Right hindlimb (tissue), 1 donor: Measurements from ENCODE around the gene PITPNM1.
"Not testable (repeated sequence)": the region's sequence is repeated elsewhere in the genome, so short reads cannot be mapped to it uniquely, and the experiment has no call there.

Experiments used
- DNase-seq: peaks from one replicate; pipeline ENCODE4 v3.0.0-alpha.2; 2018

The PITPNM1 gene

DNA sequence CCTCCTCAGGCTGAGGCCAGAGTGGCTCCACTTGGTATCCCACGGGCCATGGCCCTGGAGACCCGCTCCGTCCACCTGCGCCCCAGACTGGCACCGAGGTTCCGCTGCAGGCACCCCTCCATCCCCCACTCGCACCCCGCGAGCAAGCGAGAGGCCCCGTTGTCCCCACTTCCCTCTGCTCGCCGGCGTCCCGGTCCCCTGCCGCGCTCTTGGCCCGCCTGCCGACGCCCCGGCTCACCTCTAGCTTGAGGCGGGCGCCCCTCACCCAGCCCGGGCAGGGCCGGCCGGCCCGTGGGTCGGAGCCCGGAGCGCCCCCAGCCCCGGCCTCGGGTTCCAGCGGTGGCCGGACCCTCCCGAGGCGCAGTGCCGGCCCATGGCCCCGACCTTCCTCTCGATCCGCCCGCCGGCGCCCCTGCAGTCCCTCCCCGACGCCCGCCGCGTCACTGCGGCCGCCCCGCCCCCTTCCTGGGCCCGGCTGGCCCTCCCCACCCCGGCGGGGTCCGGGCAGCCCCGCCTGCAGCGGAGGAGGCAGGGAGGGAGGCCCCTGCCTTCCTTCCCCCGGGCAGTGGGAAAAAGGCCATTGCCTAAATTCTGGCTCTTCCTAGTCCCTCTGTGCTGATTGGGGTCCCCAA is at the start of gene PITPNM1:
PITPNM1 (minus strand) TSS at position 414 of the 632 bp plus-strand sequence. CDS start 1,183 bp downstream, outside the sequence.
- DNase-seq, result peak; percentile 81

DNA sequence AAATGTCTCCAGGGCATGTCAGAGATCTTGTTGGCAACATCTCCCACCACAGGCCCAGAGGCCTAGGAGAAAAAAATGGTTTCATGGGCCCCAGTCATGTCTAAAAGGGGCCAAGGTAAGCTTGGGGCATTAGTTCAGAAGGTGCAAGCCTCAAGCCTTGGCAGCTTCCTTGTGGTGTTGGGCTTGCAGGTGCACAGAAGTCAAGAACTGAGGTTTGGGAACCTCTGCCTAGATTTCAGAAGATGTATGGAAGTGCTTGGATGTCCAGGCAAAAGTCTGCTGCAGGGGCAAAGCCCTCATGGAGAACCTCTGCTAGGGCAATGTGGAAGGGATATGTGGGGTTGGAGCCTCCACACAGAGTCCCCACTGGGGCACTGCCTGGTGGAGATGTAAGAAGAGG is 46.5 kb upstream of the PITPNM1 start:
- DNase-seq, result not testable (repeated sequence)

DNA sequence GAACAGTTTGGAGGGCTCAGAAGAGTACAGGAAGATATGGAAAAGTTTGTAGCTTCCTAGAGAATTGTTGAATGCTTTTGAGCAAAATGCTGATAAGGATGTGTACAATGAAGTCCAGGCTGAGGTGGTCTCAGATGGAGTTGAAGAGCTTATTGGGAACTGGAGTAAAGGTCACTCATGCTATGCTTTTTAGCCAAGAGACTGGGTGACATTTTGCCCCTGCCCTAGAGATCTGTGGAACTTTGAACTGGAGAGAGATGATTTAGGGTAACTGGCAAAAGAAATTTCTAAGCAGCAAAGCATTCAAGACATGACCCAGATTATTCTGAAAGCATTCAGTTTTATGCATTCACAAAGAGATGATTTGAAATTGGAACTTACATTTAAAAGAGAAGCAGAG is 46.0 kb upstream of the PITPNM1 start:
- DNase-seq, result no peak

DNA sequence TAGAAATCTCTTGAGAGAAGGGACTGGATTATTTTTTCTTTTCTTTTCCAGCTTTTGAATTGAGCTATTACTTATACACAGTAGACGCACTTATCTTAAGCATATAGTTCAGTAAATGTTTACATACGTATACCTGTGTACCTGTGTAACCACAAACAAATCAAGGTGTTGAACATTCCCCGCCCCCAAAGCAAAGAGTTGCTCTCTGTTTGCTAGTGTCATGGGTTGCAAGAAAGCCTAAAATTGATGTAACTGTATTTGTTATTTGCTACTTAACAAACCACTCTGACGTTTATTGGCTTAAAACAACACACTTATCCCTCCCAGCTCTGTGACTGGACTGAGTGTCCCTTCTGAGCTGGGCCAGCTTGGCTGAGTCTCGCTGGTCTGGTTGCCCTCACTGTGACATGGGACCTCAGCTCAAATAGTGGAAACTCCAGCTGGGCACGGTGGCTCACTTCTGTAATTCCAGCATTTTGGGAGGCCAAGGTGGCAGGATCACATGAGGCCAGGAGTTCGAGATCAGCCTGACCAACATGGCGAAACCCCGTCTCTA is 43.5 kb upstream of the PITPNM1 start:
- no peak for DNase-seq

DNA sequence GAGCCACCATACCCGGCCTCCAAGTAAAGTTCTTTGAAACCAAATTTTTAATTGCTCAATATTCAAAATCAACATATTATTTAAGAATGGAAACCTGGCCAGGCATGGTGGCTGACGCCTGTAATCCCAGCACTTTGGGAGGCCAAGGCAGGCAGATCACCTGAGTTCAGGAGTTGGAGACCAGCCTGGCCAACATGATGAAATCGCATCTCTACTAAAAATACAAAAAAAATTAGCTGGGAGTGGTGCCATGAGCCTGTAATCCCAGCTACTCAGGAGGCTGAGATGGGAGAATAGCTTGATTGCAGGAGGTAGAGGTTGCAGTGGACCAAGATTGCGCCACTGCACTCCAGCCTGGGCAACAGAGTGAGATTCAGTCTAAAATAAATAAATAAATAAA is 42.9 kb upstream of the PITPNM1 start:
- not testable (repeated sequence) for DNase-seq

DNA sequence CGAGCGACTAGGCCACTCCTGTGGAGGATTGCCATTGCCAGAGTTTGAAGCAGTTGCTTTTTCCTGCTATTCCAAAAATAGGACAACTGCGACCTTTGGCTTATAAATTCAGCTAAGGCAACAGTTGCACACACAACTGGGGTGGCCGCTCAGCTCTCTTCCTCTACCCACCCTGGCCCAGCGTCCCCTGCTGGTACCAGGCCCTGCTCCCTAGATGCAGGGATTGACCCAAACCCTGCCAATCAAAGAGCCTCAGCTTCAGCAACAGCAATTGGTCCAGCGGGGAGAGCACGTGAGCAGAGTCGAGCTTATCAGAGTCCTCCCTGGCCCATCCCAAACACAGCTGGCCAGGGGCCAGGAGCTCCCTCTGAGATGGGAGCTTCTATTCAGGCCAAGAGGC is 40.1 kb upstream of the PITPNM1 start:
- DNase-seq, result no peak

DNA sequence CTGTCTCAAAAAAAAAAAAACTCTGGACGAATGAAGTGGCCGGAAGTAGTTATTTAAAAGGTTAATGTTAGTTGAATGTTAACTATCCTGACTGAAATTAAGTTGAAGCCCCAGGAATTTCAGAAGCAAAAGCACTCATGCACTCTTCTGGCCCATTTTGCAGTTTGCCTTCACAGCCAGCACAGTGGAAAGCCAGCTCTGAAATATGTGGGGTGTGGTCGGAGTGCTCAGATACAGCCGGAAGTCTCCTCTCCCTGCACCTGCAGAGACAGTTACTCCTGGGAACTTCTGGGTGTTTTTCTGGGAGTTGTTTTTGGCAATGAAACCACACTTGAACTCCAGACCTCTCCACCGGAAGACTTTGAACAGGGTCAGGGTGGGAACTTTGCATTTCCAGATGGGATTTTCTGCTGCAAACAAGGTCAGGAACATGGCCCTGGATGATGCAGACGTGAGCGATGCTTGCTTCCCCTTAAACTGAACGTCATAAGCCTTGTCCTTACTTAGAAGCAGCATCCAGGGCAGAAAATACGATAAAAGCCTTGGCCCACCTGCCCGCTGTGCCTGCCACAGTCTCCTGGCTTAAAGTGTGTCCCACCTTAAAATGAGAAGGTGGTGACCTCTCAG is 39.6 kb upstream of the PITPNM1 start:
- DNase-seq, result peak; percentile 42

DNA sequence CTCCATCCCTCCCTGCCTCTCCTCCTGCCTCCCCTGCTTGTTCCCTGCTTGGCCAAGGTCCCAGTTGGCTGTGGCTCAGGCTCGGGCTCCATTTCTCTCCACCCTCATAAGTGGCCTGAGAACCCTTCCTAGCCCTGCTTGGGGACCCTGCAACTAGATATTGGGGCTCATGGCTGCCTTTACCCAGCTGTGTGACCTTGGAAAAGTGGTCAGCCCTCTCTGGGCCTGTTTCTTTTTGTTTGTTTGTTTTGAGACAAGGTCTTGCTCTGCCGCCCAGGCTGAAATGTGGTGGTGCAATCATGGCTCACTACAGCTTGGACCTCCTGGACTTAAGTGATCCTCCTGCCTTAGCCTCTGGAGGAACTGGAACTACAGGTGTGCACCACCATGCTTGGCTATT is 38.4 kb upstream of the PITPNM1 start:
- DNase-seq, result no peak

DNA sequence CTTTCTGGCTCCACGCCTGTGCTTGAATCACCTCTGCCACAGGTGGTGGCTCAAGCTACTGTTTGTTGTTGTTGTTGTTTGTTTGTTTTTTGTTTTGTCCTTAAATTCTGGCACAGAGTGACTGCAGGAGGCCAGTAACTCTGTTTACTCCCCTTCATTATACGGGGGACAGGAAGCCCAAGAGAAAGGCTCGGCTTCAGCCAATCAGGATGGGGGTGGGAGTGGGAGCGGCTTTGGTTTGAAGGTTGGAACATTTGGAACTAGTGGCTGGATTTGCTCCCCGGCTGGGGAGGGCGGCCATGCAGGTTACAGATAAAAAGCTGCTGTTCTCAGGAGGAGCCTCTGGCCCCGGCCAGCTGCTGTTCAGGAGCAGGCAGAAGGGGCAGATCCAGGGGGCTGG is 37.8 kb upstream of the PITPNM1 start:
- no peak for DNase-seq

DNA sequence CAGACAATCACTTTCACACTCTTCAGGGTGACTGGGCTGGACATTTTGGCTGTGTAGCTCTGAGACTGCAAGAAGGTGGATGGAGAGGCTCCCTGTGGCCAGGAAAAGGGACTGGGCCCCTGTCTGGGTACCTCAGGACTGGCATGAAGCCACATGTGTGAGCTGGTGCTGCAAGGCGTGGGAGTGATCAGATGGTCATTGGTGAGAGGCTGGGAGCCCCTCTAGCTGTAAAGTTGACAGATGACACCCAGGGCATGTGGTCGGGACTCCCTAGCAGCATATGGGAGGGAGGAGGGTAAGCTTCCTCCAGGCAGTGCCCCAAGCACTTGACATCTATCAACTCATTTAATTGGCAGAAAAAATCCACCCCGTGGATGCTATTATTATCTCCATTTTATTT is 37.0 kb upstream of the PITPNM1 start:
- no peak for DNase-seq

DNA sequence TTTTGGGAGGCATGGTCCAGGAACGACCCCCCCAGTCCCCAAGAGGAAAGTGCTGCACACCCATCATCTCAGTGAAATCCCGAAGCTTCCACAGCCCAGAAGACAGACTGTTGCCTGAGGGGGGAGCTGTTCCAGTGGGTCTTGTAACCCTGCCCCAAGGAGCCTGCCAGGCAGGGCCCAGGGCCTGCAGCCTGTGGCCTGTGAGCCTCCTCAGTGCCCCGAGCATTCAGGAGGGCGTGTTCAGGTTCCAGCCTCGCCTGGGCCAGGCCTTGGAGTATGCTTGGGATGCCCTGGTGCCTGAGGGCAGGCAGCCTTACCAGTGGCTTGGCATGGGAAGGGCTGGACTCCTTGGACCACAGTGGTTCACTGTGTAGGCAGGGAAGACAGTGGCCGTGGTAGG is 36.0 kb upstream of the PITPNM1 start:
- no peak for DNase-seq

DNA sequence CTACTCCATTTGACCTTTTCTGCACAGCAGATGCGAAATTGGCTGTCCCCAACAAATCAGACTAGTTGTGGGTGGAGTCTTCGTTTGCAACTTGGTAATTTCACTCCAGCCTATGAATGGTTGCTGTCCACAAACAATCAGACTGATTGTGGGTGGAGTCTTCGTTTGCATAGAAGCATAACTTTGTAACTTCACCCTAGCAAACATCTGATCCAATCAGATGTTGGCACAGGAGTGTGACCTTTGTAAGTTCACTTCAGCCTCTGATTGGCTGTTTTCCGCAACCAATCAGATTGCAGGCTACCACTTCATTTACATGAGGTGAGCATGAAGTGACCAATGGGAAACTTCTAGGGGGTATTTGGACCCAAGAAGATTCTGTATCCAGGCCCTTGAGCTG is 34.4 kb upstream of the PITPNM1 start:
- no peak for DNase-seq

DNA sequence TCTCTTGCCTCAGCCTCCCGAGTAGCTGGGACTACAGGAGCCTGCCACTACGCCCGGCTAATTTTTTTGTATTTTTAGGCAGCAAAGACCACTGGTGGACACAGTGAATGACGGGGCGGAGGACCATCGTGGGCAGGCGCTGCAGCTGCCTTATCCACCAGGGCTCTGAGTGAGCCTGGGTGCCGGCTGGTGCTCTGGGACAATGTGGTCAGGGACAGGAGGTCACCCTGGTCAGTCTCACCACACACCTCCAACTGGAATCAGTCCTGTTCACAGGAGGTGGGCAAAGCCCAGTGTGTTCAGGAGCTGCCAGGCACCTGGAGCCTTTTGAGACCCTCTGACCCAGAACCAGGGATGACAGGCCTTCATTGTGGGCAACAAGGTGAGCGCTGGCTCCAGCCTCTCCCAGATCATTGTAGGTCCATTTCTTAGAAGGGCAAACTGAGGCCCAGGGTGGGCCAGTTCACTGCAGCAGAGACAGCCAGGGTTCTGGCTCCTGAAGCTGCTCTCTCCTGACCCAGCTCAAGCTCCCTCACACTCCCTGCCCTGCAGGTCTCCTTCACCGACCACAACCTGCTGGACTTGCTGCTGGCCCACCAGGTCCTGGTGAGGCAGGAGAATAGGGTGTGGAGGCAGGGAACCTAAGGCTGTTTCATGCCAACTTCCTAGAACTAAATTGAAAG is 33.8 kb upstream of the PITPNM1 start:
- no peak for DNase-seq

DNA sequence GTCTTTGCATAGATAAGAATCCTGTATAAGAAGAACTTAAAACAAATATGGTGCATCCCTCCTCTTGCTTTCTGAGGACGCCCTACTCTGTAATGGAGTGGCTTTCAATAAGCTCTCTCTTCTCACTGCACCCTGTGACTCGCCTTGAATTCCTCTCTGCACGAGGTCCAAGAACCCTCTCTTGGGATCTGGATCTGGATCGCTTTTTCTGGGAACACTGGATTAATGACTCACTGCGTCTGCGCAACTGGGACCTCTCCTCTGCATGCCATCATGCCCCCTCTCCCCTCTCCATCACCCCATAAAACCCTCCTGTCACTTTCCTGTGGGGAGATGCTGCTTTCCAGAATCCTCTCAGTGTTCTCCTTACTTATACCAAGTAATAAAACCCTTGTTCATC is 33.1 kb upstream of the PITPNM1 start:
- no peak for DNase-seq

DNA sequence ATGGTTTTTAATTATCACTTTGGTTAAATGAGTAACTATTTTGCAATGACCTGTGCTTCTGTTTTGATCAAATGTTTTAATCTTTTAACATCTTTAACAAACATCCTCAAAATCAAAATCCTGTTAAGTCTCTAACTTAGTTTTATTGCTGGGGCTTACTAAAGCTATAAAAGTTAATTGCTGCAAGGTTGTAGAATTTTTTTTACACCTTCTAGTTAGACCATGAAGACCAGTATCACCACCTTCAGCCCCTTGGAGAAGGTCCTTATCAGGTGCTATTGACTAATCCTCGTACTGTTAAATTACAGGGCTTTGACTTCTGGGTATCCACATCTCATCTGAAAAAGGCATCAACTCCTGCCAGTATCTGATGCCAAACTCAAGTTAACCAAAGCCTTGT is 30.4 kb upstream of the PITPNM1 start:
- DNase-seq, result no peak

DNA sequence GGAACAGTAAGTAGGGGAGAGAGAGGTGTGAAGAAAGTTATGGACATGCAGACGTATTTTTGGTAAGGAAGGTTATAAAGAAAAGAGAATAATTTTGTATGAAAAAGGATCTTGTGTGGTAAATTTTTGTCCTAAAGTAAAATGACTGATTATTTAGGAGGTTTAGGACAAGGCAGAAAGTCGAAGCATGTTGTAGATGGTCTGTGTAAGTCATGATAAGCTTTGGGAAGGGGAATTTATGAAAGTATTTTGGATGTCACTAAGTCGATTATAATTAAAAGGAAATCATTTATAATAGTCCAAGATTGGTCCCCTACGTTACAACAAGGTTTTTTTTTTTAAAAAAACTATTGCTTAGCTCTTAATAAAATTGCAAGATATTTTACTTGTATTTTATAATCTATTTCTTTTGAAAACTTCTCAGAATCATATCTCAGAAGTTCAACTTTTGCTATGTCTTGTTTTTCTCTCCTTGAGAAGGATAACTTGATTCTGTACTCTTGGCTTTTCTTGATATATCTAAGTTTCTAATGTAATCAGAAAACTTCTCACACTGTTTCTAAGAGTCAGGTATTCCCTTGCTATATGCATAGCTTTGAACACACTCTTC is 29.0 kb upstream of the PITPNM1 start:
- no peak for DNase-seq

DNA sequence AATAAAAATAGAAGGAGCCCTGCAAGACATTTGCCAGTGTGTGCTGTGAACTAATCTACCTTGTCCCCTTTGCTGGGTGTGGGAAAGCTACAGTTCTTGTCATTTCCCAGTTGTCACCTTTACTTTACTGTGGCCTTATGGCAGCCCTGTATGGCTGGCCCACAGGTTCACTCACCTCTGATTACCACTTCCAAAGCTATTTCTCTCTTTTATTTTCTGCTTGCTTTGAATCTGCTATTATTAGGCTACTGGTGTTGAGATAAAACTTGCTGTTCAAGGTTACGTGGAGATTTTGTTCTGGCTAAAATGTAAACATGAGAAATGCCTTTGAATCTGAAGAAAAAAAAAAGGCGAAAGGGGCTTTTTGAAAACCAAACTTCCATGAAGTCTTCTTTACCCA is 27.7 kb upstream of the PITPNM1 start:
- no peak for DNase-seq

DNA sequence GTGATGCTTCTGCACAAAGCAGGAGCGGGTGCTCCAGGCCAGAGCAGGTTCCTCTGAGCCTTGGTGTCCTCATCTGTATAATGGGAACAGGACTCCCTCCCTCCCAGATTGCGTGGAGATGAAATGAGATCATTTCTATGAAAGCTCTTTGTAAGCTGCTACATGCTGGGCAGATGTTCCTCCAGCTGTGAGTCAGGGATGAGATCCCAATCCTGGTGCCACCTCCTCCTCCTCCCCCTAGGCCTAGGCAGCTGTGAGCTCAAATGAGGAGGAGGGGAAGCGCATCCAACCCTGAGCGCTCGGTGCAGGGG is 25.1 kb upstream of the PITPNM1 start:
- no peak for DNase-seq

DNA sequence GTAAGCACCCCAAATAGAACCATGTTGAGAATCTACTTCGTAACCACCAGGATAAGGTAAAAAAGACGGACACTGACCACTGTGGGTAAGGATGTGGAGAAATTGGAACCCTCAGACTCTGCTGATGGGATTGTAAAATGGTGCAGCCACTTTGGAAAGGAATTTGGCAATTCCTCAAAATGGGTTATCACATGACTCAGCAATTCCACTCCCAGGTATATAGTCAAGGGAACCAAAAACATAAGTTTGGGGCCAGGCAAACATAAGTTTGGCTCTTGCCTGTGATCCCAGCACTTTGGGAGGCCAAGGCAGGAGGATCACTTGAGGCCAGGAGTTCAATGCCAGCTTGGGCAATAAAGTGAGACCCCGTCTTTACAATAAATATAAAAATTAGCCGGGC is 23.2 kb upstream of the PITPNM1 start:
- DNase-seq, result no peak

DNA sequence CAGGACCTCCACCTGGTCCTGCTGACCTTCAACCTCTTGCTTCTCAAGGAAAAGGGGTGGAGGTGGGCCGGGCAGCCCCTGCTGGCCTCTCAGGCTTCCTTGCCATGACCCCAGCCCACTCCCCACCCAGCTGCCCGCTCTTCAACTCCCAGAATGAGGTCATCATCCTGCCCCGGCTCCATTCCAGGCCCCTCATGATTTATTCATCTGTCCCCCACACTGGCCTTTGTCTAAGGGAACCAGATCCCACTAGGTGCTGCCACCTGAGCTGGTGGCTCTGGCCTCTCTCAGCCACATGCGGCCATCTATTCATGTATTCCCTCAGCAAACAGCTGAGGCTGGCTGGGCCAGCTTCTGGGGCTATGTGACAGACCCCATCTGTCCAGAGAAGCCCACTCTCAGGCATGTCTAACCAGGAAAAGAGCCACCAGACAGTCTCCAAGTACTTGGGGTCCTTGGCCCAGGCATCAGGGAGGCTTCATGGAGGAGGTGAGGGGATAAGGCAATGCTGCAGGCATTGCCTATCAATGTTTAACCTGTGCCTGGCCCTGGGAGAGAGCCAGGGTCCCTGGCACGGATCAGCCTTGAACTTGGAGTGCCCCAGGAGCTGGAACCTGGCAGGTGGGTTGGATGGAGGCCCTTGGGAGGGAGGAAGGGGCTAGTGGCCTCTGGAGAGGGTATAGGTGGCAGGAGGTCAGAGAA is 20.3 kb upstream of the PITPNM1 start:
- no peak for DNase-seq

DNA sequence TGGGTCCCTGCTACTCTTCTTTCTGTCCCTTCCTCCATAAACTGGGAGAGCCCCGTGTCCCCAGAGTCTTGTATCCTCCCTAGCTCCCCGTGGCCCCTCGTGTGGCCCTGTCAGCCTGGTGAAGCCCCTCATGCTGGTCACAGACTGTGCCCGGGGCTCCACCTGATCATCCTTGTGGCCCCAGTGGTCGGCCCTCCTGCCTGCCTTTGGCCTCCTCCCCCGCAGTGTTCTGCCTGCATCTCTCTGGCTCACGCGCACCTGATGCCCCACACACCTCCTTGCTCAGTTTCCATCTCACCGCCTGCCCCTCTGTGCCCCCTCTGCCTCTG is 19.3 kb upstream of the PITPNM1 start:
- DNase-seq, result no peak

DNA sequence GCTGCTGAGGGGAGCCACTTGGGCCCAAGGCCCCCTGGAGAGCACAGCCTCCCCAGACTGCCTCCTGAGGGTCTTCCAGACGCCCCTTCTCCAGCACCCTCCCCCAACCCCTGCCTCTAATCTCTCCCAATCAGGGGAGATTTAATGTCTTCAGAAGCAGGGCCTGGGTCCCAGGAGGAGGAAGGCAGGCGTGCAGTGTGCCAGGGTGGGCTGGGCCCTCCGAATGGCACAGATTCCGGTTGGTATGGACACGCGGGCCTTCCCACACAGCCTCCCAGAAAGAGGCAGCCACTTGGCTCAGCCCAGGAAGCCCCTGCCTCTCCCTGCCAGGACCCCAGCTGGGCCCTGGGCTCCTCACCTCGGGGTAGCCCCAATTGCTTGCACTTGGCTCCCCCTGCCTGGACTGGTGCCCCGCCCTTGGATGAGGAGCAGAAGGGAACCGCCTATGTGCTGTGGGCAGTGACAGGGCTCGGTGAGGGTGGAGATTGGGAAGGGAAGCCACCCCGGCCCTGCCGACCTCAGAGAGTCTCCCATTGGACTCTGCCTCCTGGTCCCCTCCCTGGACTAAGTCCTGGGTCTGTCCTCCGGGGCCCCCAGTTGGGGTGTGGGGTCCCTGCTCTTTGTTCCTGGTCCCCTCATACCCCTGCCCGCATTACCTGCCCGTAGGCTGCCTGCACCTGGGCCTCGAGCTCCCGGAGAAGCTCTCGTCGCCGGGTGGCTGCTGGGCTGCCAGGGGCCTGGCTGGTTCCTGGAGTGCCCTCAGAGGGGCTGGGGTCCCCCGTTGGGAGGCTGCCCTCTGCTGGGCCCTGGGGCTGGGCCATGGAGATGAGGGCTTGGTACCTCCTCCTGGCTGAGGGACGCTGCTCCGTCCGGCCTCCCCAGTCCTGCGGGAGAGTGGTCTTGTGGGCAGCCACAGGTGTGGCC is 18.7 kb upstream of the PITPNM1 start:
- no peak for DNase-seq
